ENCODE measurements around the gene CBX5. TPM values are rescaled to one million over a fixed set of nuclear protein-coding genes. Genes with fewer than 3 reads are reported as not detected.
"Not testable (repeated sequence)": the region's sequence is repeated elsewhere in the genome, so short reads cannot be mapped to it uniquely, and the experiment has no call there.

Gene CBX5
- polyA plus RNA-seq, 1 experiment = 14.3 TPM

GRCh38 chr12:54240129-54240528 lies 39.8 kb downstream of the CBX5 start:
- Histone ChIP-seq H3K36me3 (ENCODE audit: control insufficient read depth, insufficient read depth, low read length) (peaks cover 6% of the 10 kb centered on the region), H3K4me3 (ENCODE audit: low read depth, low read length) (no peak overlapping the region), H3K27me3 (ENCODE audit: control insufficient read depth, insufficient read depth, low read length) (no peaks in the 10 kb centered on the region)
- CTCF ChIA-PET = interaction anchor here (0.7 to 3.7 kb wide), 7 partner anchors 12 to 33 kb away, joined by 3 to 14 read pairs (median 3); no protein-coding TSS in a partner anchor
- POLR2A ChIA-PET = interaction anchor here (0.6 kb wide), 1 partner anchor 10 kb away, joined by 7 read pairs; no protein-coding TSS in a partner anchor
- DNase-seq (ENCODE audit: low read depth) = no peak
- TF ChIP-seq CTCF (IDR thresholded peaks at IDR 0.05; ENCODE audit: insufficient read depth, low read depth, low read length) = no peak

GRCh38 chr12:54239620-54240019 lies 40.3 kb downstream of the CBX5 start:
- CTCF ChIA-PET = interaction anchor here (0.7 to 3.7 kb wide), 6 partner anchors 12 to 32 kb away, joined by 3 to 14 read pairs (median 4); no protein-coding TSS in a partner anchor
- H3K36me3 ChIP-seq (ENCODE audit: control insufficient read depth, insufficient read depth, low read length) = peaks cover 6% of the 10 kb centered on the region
- H3K27me3 ChIP-seq (ENCODE audit: control insufficient read depth, insufficient read depth, low read length) = no peaks in the 10 kb centered on the region
- H3K4me3 ChIP-seq (ENCODE audit: low read depth, low read length) = no peak overlapping the region
- no peak for DNase-seq (ENCODE audit: low read depth)
- POLR2A ChIA-PET = no interaction called here
- TF ChIP-seq CTCF (IDR thresholded peaks at IDR 0.05; ENCODE audit: insufficient read depth, low read depth, low read length) = no peak

- no peak for TF ChIP-seq CTCF (IDR thresholded peaks at IDR 0.05; ENCODE audit: insufficient read depth, low read depth, low read length)
- peaks cover 2% of the 10 kb centered on the region for H3K36me3 ChIP-seq (ENCODE audit: control insufficient read depth, insufficient read depth, low read length)
- no peak for DNase-seq (ENCODE audit: low read depth)
- no peak overlapping the region for H3K4me3 ChIP-seq (ENCODE audit: low read depth, low read length)
- POLR2A ChIA-PET = no interaction called here
- CTCF ChIA-PET = interaction anchor here (0.8 to 4.3 kb wide), 7 partner anchors 9 to 120 kb away, joined by 3 to 20 read pairs (median 4); no protein-coding TSS in a partner anchor
- no peaks in the 10 kb centered on the region for H3K27me3 ChIP-seq (ENCODE audit: control insufficient read depth, insufficient read depth, low read length)
These were observed 41.4 kb downstream of the CBX5 start for GRCh38 chr12:54238531-54238930.

GRCh38 chr12:54232790-54233189 lies 47.1 kb downstream of the CBX5 start:
- TF ChIP-seq CTCF (IDR thresholded peaks at IDR 0.05; ENCODE audit: insufficient read depth, low read depth, low read length) = peak; percentile 39
- ChIA-PET POLR2A (no interaction called here), CTCF (interaction anchor here (0.7 to 3.9 kb wide), 5 partner anchors 9 to 93 kb away, joined by 3 to 10 read pairs (median 6); partner anchors contain the start of gene COPZ1)
- Histone ChIP-seq H3K36me3 (ENCODE audit: control insufficient read depth, insufficient read depth, low read length) (no peaks in the 10 kb centered on the region), H3K4me3 (ENCODE audit: low read depth, low read length) (no peak overlapping the region), H3K27me3 (ENCODE audit: control insufficient read depth, insufficient read depth, low read length) (no peaks in the 10 kb centered on the region)
- no peak for DNase-seq (ENCODE audit: low read depth)

- H3K36me3 ChIP-seq (ENCODE audit: control insufficient read depth, insufficient read depth, low read length); POLR2A ChIA-PET; H3K4me3 ChIP-seq (ENCODE audit: low read depth, low read length); H3K27me3 ChIP-seq (ENCODE audit: control insufficient read depth, insufficient read depth, low read length); DNase-seq (ENCODE audit: low read depth): not testable (repeated sequence)
- CTCF ChIA-PET = interaction anchor here (0.8 to 1.9 kb wide), 3 partner anchors 9 to 148 kb away, joined by 4 to 7 read pairs (median 5); no protein-coding TSS in a partner anchor
These were observed 48.7 kb downstream of the CBX5 start for GRCh38 chr12:54231269-54231668.

- H3K27me3 ChIP-seq (ENCODE audit: control insufficient read depth, insufficient read depth, low read length) = no peaks in the 10 kb centered on the region
- POLR2A ChIA-PET = no interaction called here
- CTCF ChIA-PET = interaction anchor here (1.8 to 1.9 kb wide), 2 partner anchors 8 to 149 kb away, joined by 5 to 7 read pairs; no protein-coding TSS in a partner anchor
- TF ChIP-seq CTCF (IDR thresholded peaks at IDR 0.05; ENCODE audit: insufficient read depth, low read depth, low read length) = no peak
- no peak for DNase-seq (ENCODE audit: low read depth)
- H3K36me3 ChIP-seq (ENCODE audit: control insufficient read depth, insufficient read depth, low read length) = no peaks in the 10 kb centered on the region
- no peak overlapping the region for H3K4me3 ChIP-seq (ENCODE audit: low read depth, low read length)
These were observed 49.4 kb downstream of the CBX5 start for GRCh38 chr12:54230555-54230954.

Data from BJ (cell line).